ENCODE data around the gene GMPPA. TPM values are rescaled to one million over a fixed set of nuclear protein-coding genes. Genes with fewer than 3 reads are reported as not detected.

Gene GMPPA
- polyA plus RNA-seq, 1 donor (not counting 4 experiments of a cell fraction or from before 2014, with no cell fraction given): 50.6 TPM

DNA sequence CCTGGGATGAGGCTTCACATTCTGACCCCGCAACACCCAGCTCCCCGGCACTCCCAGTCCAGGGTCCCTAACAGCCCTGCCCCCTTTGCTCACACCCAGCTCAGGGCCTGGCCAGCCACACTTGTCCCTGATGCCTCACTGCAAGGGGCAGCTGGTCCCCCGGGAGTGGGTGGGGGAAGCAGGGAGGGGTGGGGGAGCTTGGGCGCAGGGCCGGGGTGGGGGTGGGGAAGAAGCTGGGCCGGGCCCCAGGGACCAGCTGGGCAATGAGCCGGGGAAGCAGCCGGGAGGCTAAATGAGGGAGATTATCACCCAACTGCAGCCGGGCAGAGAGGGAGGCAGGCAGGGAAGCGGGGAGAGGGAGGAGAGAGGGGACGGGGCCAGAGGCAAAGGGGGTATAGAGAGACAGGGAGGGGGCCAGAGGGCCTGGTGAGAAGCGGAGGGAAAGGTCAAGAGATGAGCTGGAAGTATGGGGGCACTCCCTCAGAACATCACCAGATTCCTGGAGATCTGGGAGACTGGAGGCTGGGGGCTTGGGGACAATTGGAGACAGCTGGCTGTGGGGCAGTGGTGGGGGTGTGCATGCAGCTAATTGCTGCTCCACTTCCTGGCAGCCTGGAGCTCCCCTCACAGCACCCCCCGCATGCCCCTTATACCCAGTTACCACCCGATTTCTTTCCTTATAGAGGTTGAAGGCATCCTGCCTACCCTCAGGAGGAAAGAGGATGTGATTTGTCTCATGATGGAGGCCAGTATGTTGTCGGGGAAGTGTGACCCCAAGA is 13.0 kb downstream of the GMPPA start:
- TF ChIP-seq CTCF (optimal IDR thresholded peaks at IDR 0.05 in 1 of 3, IDR thresholded peaks at IDR 0.05 in 1 of 3, conservative IDR thresholded peaks at IDR 0.05 in 1 of 3; ENCODE audit: extremely low read depth in 1 of 3, insufficient read depth in 2 of 3, low read length in 3 of 3) (no peak), EZH2 (IDR thresholded peaks at IDR 0.05; ENCODE audit: low read length) (no peak)
- Histone ChIP-seq H3K4me1 (ENCODE audit: control insufficient read depth, extremely low read depth, insufficient read depth, low read length) (no peaks in the 10 kb centered on the region), H3K4me3 (ENCODE audit: control insufficient read depth in 2 of 3, extremely low read depth in 1 of 3, insufficient read depth in 2 of 3, low read depth in 1 of 3, low read length in 3 of 3) (no peak overlapping the region), H3K27ac (ENCODE audit: control insufficient read depth, insufficient read depth, low read length) (no peak overlapping the region), H3K9me1 (ENCODE audit: control insufficient read depth, extremely low read depth, insufficient read depth, low read length) (no peaks in the 10 kb centered on the region), H3K9me3 (ENCODE audit: control insufficient read depth, low read depth, low read length) (no peaks in the 10 kb centered on the region), H3K9ac (ENCODE audit: control insufficient read depth, extremely low read depth, insufficient read depth, low read length) (no peak overlapping the region), H3K79me2 (ENCODE audit: control insufficient read depth, insufficient read depth, low read length) (no peaks in the 10 kb centered on the region), H3K27me3 (ENCODE audit: control insufficient read depth, extremely low read depth, insufficient read depth, low read length) (peaks cover 72% of the 10 kb centered on the region), H2AFZ (ENCODE audit: control insufficient read depth, low read length) (no peak overlapping the region), H4K20me1 (ENCODE audit: control insufficient read depth, extremely low read depth, insufficient read depth, low read length) (peaks cover 4% of the 10 kb centered on the region), H3K36me3 (ENCODE audit: control insufficient read depth in 2 of 2, extremely low read depth in 1 of 2, insufficient read depth in 2 of 2, low read length in 2 of 2) (no peaks in the 10 kb centered on the region), H3K4me2 (ENCODE audit: control insufficient read depth, extremely low read depth, insufficient read depth, low read depth, low read length) (no peak overlapping the region)
- FAIRE-seq (no peak), DNase-seq (ENCODE audit: low read depth, low spot score) (no peak)
- dilution Hi-C loops (cut with MboI; ENCODE audit: extremely low pct_ligation_motif_present, low sequenced_read_pairs): no loop called here

GRCh38 chr2:219512524-219513216 is 14.0 kb downstream of the GMPPA start:
- Histone ChIP-seq H3K4me3 (ENCODE audit: control insufficient read depth in 2 of 3, extremely low read depth in 1 of 3, insufficient read depth in 2 of 3, low read depth in 1 of 3, low read length in 3 of 3) (no peak overlapping the region), H3K36me3 (ENCODE audit: control insufficient read depth in 2 of 2, extremely low read depth in 1 of 2, insufficient read depth in 2 of 2, low read length in 2 of 2) (no peaks in the 10 kb centered on the region), H3K79me2 (ENCODE audit: control insufficient read depth, insufficient read depth, low read length) (no peaks in the 10 kb centered on the region), H2AFZ (ENCODE audit: control insufficient read depth, low read length) (no peak overlapping the region), H3K27ac (ENCODE audit: control insufficient read depth, insufficient read depth, low read length) (no peak overlapping the region), H3K9ac (ENCODE audit: control insufficient read depth, extremely low read depth, insufficient read depth, low read length) (no peak overlapping the region), H4K20me1 (ENCODE audit: control insufficient read depth, extremely low read depth, insufficient read depth, low read length) (peaks cover 3% of the 10 kb centered on the region), H3K9me3 (ENCODE audit: control insufficient read depth, low read depth, low read length) (no peaks in the 10 kb centered on the region), H3K4me1 (ENCODE audit: control insufficient read depth, extremely low read depth, insufficient read depth, low read length) (no peaks in the 10 kb centered on the region), H3K27me3 (ENCODE audit: control insufficient read depth, extremely low read depth, insufficient read depth, low read length) (peaks cover 75% of the 10 kb centered on the region), H3K9me1 (ENCODE audit: control insufficient read depth, extremely low read depth, insufficient read depth, low read length) (no peaks in the 10 kb centered on the region), H3K4me2 (ENCODE audit: control insufficient read depth, extremely low read depth, insufficient read depth, low read depth, low read length) (no peak overlapping the region)
- TF ChIP-seq CTCF (optimal IDR thresholded peaks at IDR 0.05 in 1 of 3, IDR thresholded peaks at IDR 0.05 in 1 of 3, conservative IDR thresholded peaks at IDR 0.05 in 1 of 3; ENCODE audit: extremely low read depth in 1 of 3, insufficient read depth in 2 of 3, low read length in 3 of 3) (no peak), EZH2 (IDR thresholded peaks at IDR 0.05; ENCODE audit: low read length) (peak; percentile 75)
- DNase-seq (ENCODE audit: low read depth, low spot score): no peak
- dilution Hi-C loops (cut with MboI; ENCODE audit: extremely low pct_ligation_motif_present, low sequenced_read_pairs): no loop called here
- no peak for FAIRE-seq
